Gastroesophageal sphincter (tissue), 3 donors: ENCODE measurements around the gene BCL2L2.

Source experiments
- CTCF ChIP-seq, 4 experiments: fragments of 200-600 bp in 2 of 4; fragments of 450-650 bp in 2 of 4; sonication (generic) in 1 of 4; IDR thresholded peaks; one replicate each; pipeline ENCODE4 v1.5.1; 2017 to 2019; ENCODE audit warnings: antibody characterized with exemption in 4 of 4, mild to moderate bottlenecking in 2 of 4, moderate library complexity in 2 of 4
- EP300 ChIP-seq: sonication (generic); formaldehyde crosslinking; IDR thresholded peaks from one replicate; pipeline ENCODE4 v1.6.1; 2017; ENCODE audit warnings: antibody characterized with exemption, mild to moderate bottlenecking
- POLR2A ChIP-seq, 2 donors: fragments of 450-650 bp; IDR thresholded peaks; one replicate each; pipeline ENCODE4 v1.6.1; 2017; ENCODE audit warnings: antibody characterized with exemption in 2 of 2, mild to moderate bottlenecking in 2 of 2, moderate library complexity in 1 of 2
- POLR2AphosphoS5 ChIP-seq: sonication (generic); formaldehyde crosslinking; IDR thresholded peaks from one replicate; pipeline ENCODE4 v1.6.1; 2017; ENCODE audit warnings: antibody characterized with exemption

GRCh38 chr14:23347406-23348296, 41.0 kb downstream of the BCL2L2 start:
- TF ChIP-seq CTCF (IDR thresholded peaks at IDR 0.05) (no peak), POLR2A (IDR thresholded peaks at IDR 0.05) (no peak), EP300 (no peak), POLR2AphosphoS5 (no peak)
